Prostate gland (tissue), 2 donors: ENCODE measurements around the gene KCNQ1. TPM values are rescaled to one million over a fixed set of nuclear protein-coding genes. Genes with fewer than 3 reads are reported as not detected.

ENCODE experiments used
- DNase-seq: peaks from one replicate; pipeline ENCODE4 v3.0.0-alpha.2; 2019; ENCODE audit warnings: low spot score
- H3K27ac ChIP-seq, 2 donors: fragments of 200-600 bp; sonication (generic); 2 replicates each; pipeline ENCODE4 v1.5.1; 2017 to 2019
- H3K27me3 ChIP-seq: fragments of 200-600 bp; sonication (generic); replicated peaks from 2 replicates; pipeline ENCODE4 v1.5.1; 2019; ENCODE audit not compliant: insufficient read depth
- H3K36me3 ChIP-seq, 2 donors: fragments of 200-600 bp; sonication (generic); 1 replicate in 1 of 2; 2 replicates in 1 of 2; pipeline versions ENCODE4 v1.5.1 to v1.8.1; 2017 to 2019
- H3K4me1 ChIP-seq: fragments of 200-600 bp; sonication (generic); replicated peaks from 2 replicates; pipeline ENCODE4 v1.5.1; 2019
- H3K4me3 ChIP-seq, 2 donors: fragments of 200-600 bp; sonication (generic); 2 replicates each; pipeline ENCODE4 v1.5.1; 2017 to 2019
- H3K9me3 ChIP-seq: fragments of 200-600 bp; sonication (generic); 2 replicates; pipeline ENCODE4 v1.5.1; 2017
- CTCF ChIP-seq, 4 experiments: fragments of 200-600 bp in 2 of 4; fragments of 450-650 bp in 2 of 4; sonication (generic) in 2 of 4; IDR thresholded peaks; 1 replicate in 3 of 4; 2 replicates in 1 of 4; pipeline ENCODE4 v1.5.1; 2016 to 2019; ENCODE audit warnings: antibody characterized with exemption in 4 of 4, mild to moderate bottlenecking in 2 of 4, moderate library complexity in 2 of 4
- POLR2A ChIP-seq: fragments of 450-650 bp; IDR thresholded peaks from one replicate; pipeline ENCODE4 v1.6.1; 2016; ENCODE audit warnings: antibody characterized with exemption, mild to moderate bottlenecking
- POLR2AphosphoS5 ChIP-seq: sonication (generic); formaldehyde crosslinking; IDR thresholded peaks from one replicate; pipeline ENCODE4 v1.6.1; 2017; ENCODE audit warnings: antibody characterized with exemption
- WGBS: methylation state at CpG from one replicate; pipeline ENCODE4 v1.1.5; 2018; 5-methylcytosine and 5-hydroxymethylcytosine counted together
- intact Hi-C: fragments of 100-400 bp; cut with DNase I; formaldehyde crosslinking; loops from one replicate; pipeline ENCODE4 v1.14.2; 2022
- total RNA-seq, 2 donors: library from RNA; depleted of rRNA; stranded (reverse); fragments of >200 nt; gene quantifications; one replicate each; pipeline ENCODE4 v1.1.0, GENCODE V29; 2016

The KCNQ1 gene
- total RNA-seq, 2 donors from 2014 or later = 10.0 to 33.8 TPM

GRCh38 chr11:2735053-2735589, 290.3 kb downstream of the KCNQ1 start:
- Histone ChIP-seq H3K27me3 (no peaks in the 10 kb centered on the region), H3K27ac (no peak overlapping the region), H3K9me3 (no peaks in the 10 kb centered on the region), H3K4me1 (no peaks in the 10 kb centered on the region), H3K4me3 (no peak overlapping the region), H3K36me3 (no peaks in the 10 kb centered on the region)
- WGBS = 94% methylated on average over 12 of the region's 12 CpGs
- DNase-seq = no peak
- intact Hi-C loops = no loop called here
- TF ChIP-seq CTCF (IDR thresholded peaks at IDR 0.05) (no peak), POLR2AphosphoS5 (no peak), POLR2A (no peak)

GRCh38 chr11:2736577-2737225, 291.9 kb downstream of the KCNQ1 start:
- WGBS = 91% methylated on average over 21 of the region's 21 CpGs
- Histone ChIP-seq H3K27me3 (no peaks in the 10 kb centered on the region), H3K36me3 (no peaks in the 10 kb centered on the region), H3K4me1 (no peaks in the 10 kb centered on the region), H3K4me3 (no peak overlapping the region), H3K27ac (no peak overlapping the region), H3K9me3 (no peaks in the 10 kb centered on the region)
- TF ChIP-seq POLR2A = no peak
- no peak for TF ChIP-seq POLR2AphosphoS5
- TF ChIP-seq CTCF (IDR thresholded peaks at IDR 0.05) = no peak
- intact Hi-C loops = no loop called here
- DNase-seq = no peak

GRCh38 chr11:2737226-2737590, 292.4 kb downstream of the KCNQ1 start:
- no peaks in the 10 kb centered on the region for H3K36me3 ChIP-seq
- H3K4me3 ChIP-seq = no peak overlapping the region
- intact Hi-C loops = no loop called here
- DNase-seq = no peak
- H3K9me3 ChIP-seq = no peaks in the 10 kb centered on the region
- no peaks in the 10 kb centered on the region for H3K4me1 ChIP-seq
- H3K27ac ChIP-seq = no peak overlapping the region
- H3K27me3 ChIP-seq = no peaks in the 10 kb centered on the region
- no peak for TF ChIP-seq POLR2A
- TF ChIP-seq POLR2AphosphoS5 = no peak
- no peak for TF ChIP-seq CTCF (IDR thresholded peaks at IDR 0.05)
- whole genome bisulfite sequencing = 66% methylated on average over 7 of the region's 7 CpGs

GRCh38 chr11:2737866-2738265, 293.1 kb downstream of the KCNQ1 start:
- DNase-seq = no peak
- Histone ChIP-seq H3K4me3 (no peak overlapping the region), H3K27me3 (no peaks in the 10 kb centered on the region), H3K36me3 (no peaks in the 10 kb centered on the region), H3K9me3 (no peaks in the 10 kb centered on the region), H3K27ac (no peak overlapping the region), H3K4me1 (no peaks in the 10 kb centered on the region)
- intact Hi-C loops = no loop called here
- TF ChIP-seq POLR2AphosphoS5 = no peak
- TF ChIP-seq POLR2A = no peak
- WGBS = 77% methylated on average over 5 of the region's 5 CpGs

GRCh38 chr11:2738551-2739431, 294.0 kb downstream of the KCNQ1 start:
- TF ChIP-seq CTCF (IDR thresholded peaks at IDR 0.05) = no peak
- TF ChIP-seq POLR2AphosphoS5 = no peak
- TF ChIP-seq POLR2A = no peak
- intact Hi-C loops = no loop called here
- no peak for DNase-seq
- Histone ChIP-seq H3K36me3 (no peaks in the 10 kb centered on the region), H3K4me1 (no peaks in the 10 kb centered on the region), H3K27ac (no peak overlapping the region), H3K4me3 (no peak overlapping the region), H3K9me3 (no peaks in the 10 kb centered on the region), H3K27me3 (no peaks in the 10 kb centered on the region)
- WGBS = 97% methylated on average over 13 of the region's 14 CpGs
